OCI-LY7 (cell line): ENCODE results near the gene AFG1L. TPM values are rescaled to one million over a fixed set of nuclear protein-coding genes. Genes with fewer than 3 reads are reported as not detected.
"Not testable (repeated sequence)": the region's sequence is repeated elsewhere in the genome, so short reads cannot be mapped to it uniquely, and the experiment has no call there.

Experiments
- BruUV-seq: library from RNA; stranded (reverse); fragments of 400-500 nt; replicated peaks from 2 replicates; lab custom pipeline; 2021; lab: Mats Ljungman, UMichigan
- CTCF ChIA-PET: fragments of 300-600 bp; sonication (Branson Sonifier 250); formaldehyde crosslinking; loops from one replicate; lab custom pipeline; 2022; ENCODE audit warnings: antibody characterized with exemption; ENCODE audit not compliant: unreplicated experiment; lab: Charles Lee
- POLR2A ChIA-PET: fragments of 300-600 bp; sonication (Branson Sonifier 250); formaldehyde crosslinking; loops from one replicate; lab custom pipeline; 2022; ENCODE audit warnings: antibody characterized with exemption; lab: Charles Lee
- DNase-seq: peaks from one replicate; pipeline ENCODE4 v3.0.0-alpha.2; 2015; ENCODE audit warnings: low spot score
- H2AFZ ChIP-seq: fragments of 200-600 bp; sonication (generic), shearing (Covaris generic); 2 replicates; pipeline ENCODE4 v1.6.1; 2014; ENCODE audit warnings: mild to moderate bottlenecking, antibody characterized with exemption, low read length, moderate library complexity
- H3K27ac ChIP-seq: fragments of 200-600 bp; sonication (generic); 2 replicates; pipeline ENCODE4 v1.5.1; 2014; ENCODE audit warnings: mixed run types, low read depth, mild to moderate bottlenecking, moderate library complexity, low read length, inconsistent platforms; ENCODE audit not compliant: poor library complexity, severe bottlenecking
- H3K36me3 ChIP-seq: fragments of 200-600 bp; sonication (generic); 2 replicates; pipeline ENCODE4 v1.6.1; 2014; ENCODE audit warnings: mild to moderate bottlenecking, antibody characterized with exemption, low read length, moderate library complexity, mixed read lengths; ENCODE audit not compliant: insufficient read depth
- H3K4me1 ChIP-seq: fragments of 200-600 bp; sonication (generic); 2 replicates; pipeline ENCODE4 v1.5.1; 2014; ENCODE audit warnings: mild to moderate bottlenecking, low read length; ENCODE audit not compliant: insufficient read depth, poor library complexity, severe bottlenecking
- H3K4me2 ChIP-seq: fragments of 200-600 bp; sonication (generic); 2 replicates; pipeline ENCODE4 v1.6.1; 2014; ENCODE audit warnings: mild to moderate bottlenecking, low read length
- H3K4me3 ChIP-seq: fragments of 200-600 bp; sonication (generic); 2 replicates; pipeline ENCODE4 v1.5.1; 2014; ENCODE audit warnings: mild to moderate bottlenecking, low read depth, low read length; ENCODE audit not compliant: poor library complexity, severe bottlenecking
- H3K79me2 ChIP-seq: fragments of 200-600 bp; sonication (generic); 2 replicates; pipeline ENCODE4 v1.6.1; 2016; ENCODE audit warnings: low read depth, mild to moderate bottlenecking, low read length, moderate library complexity, mixed read lengths; ENCODE audit not compliant: insufficient read depth
- H3K9me2 ChIP-seq: fragments of 200-600 bp; sonication (generic); 2 replicates; pipeline ENCODE4 v1.6.1; 2016; ENCODE audit warnings: mild to moderate bottlenecking, low read length, mixed read lengths; ENCODE audit not compliant: insufficient read depth
- H3K9me3 ChIP-seq: fragments of 200-600 bp; sonication (generic); 2 replicates; pipeline ENCODE4 v1.6.1; 2014; ENCODE audit warnings: mild to moderate bottlenecking, mixed run types, low read length, mixed read lengths
- H4K20me1 ChIP-seq: fragments of 200-600 bp; sonication (generic); 2 replicates; pipeline ENCODE4 v1.6.1; 2014; ENCODE audit warnings: mild to moderate bottlenecking, antibody characterized with exemption, low read length, moderate library complexity, mixed read lengths; ENCODE audit not compliant: insufficient read depth
- CTCF ChIP-seq: fragments of 200-600 bp; sonication (generic); conservative IDR thresholded peaks from 2 replicates; pipeline ENCODE4 v1.5.1; 2014; ENCODE audit warnings: mild to moderate bottlenecking, antibody characterized with exemption, low read length, moderate library complexity, mixed read lengths
- EZH2phosphoT487 ChIP-seq: fragments of 200-600 bp; sonication (generic); IDR thresholded peaks from 2 replicates; pipeline ENCODE4 v1.6.1; 2018; ENCODE audit warnings: low read depth, borderline replicate concordance, mild to moderate bottlenecking, mixed run types, antibody characterized with exemption, low read length, moderate library complexity, mixed read lengths
- intact Hi-C: fragments of 100-400 bp; cut with micrococcal nuclease; formaldehyde crosslinking; loops from one replicate; pipeline ENCODE4 v1.10.0; 2022; ENCODE audit not compliant: unreplicated experiment
- total RNA-seq, 2 experiments: library from RNA; depleted of rRNA in 1 of 2; stranded (reverse); fragments of >200 nt in 1 of 2; shearing (Covaris generic) in 1 of 2; gene quantifications; 2 replicates each; pipeline ENCODE4 v1.2.3, GENCODE V29; 2014 to 2022

The AFG1L gene
- total RNA-seq, 2 experiments from 2014 or later = 8.9 to 9.0 TPM

- no peaks in the 10 kb centered on the region for H3K9me3 ChIP-seq
- ChIA-PET CTCF (no interaction called here), POLR2A (no interaction called here)
- H4K20me1 ChIP-seq = no peaks in the 10 kb centered on the region
- H3K4me2 ChIP-seq = no peak overlapping the region
- H3K4me1 ChIP-seq = no peaks in the 10 kb centered on the region
- H3K27ac ChIP-seq = no peak overlapping the region
- intact Hi-C loops = no loop called here
- BruUV-seq = no TSS peak
- H3K79me2 ChIP-seq = no peaks in the 10 kb centered on the region
- no peaks in the 10 kb centered on the region for H3K9me2 ChIP-seq
- H3K36me3 ChIP-seq = no peaks in the 10 kb centered on the region
- H3K4me3 ChIP-seq = no peak overlapping the region
- no peak for DNase-seq
- no peak overlapping the region for H2AFZ ChIP-seq
- TF ChIP-seq EZH2phosphoT487 = no peak
- no peak for TF ChIP-seq CTCF
Observed at GRCh38 chr6:108446629-108447150, 151.8 kb downstream of the AFG1L start.

GRCh38 chr6:108448481-108448880 is 153.6 kb downstream of the AFG1L start:
- no peak overlapping the region for H3K27ac ChIP-seq
- H3K9me3 ChIP-seq = no peaks in the 10 kb centered on the region
- no peak overlapping the region for H3K4me3 ChIP-seq
- no TSS peak for BruUV-seq
- H2AFZ ChIP-seq = no peak overlapping the region
- no peak overlapping the region for H3K4me2 ChIP-seq
- H3K9me2 ChIP-seq = no peaks in the 10 kb centered on the region
- intact Hi-C loops = no loop called here
- no peaks in the 10 kb centered on the region for H3K36me3 ChIP-seq
- TF ChIP-seq CTCF (no peak), EZH2phosphoT487 (no peak)
- no peaks in the 10 kb centered on the region for H3K4me1 ChIP-seq
- POLR2A ChIA-PET = no interaction called here
- DNase-seq = no peak
- H4K20me1 ChIP-seq = no peaks in the 10 kb centered on the region
- no peaks in the 10 kb centered on the region for H3K79me2 ChIP-seq
- CTCF ChIA-PET = no interaction called here

GRCh38 chr6:108449717-108450116 is 154.9 kb downstream of the AFG1L start:
- H3K9me3 ChIP-seq, CTCF ChIA-PET, H3K79me2 ChIP-seq, BruUV-seq, H3K4me3 ChIP-seq, H3K36me3 ChIP-seq, H3K9me2 ChIP-seq, H3K27ac ChIP-seq, H4K20me1 ChIP-seq, DNase-seq, H3K4me2 ChIP-seq, H3K4me1 ChIP-seq, H2AFZ ChIP-seq, intact Hi-C loops, POLR2A ChIA-PET: not testable (repeated sequence)
